CD4-positive, alpha-beta T cell treated with Interferon alpha-2 for 1 hour (primary cell): ENCODE measurements around the gene CFL2.
"Not testable (repeated sequence)": the region's sequence is repeated elsewhere in the genome, so short reads cannot be mapped to it uniquely, and the experiment has no call there.

ENCODE experiments used
- DNase-seq, 2 donors: peaks; one replicate each; pipeline ENCODE4 v3.0.0-alpha.2; 2020 to 2022

CFL2 gene

GRCh38 chr14:34714320-34715126 lies at the start of gene CFL2:
TSS of gene CFL2 (minus strand) at chr14:34714593. CDS start at chr14:34714540, 53 bp downstream.
- peak; percentile 81 to 91 for DNase-seq

- no peak for DNase-seq
Measured at GRCh38 chr14:34755215-34755614, 40.8 kb upstream of the CFL2 start.

- DNase-seq: no peak
Measured at GRCh38 chr14:34754687-34755086, 40.3 kb upstream of the CFL2 start.

GRCh38 chr14:34750670-34751069 lies 36.3 kb upstream of the CFL2 start:
- DNase-seq: no peak

- no peak for DNase-seq
Measured at GRCh38 chr14:34750233-34750632, 35.8 kb upstream of the CFL2 start.

GRCh38 chr14:34749408-34749807 lies 35.0 kb upstream of the CFL2 start:
- DNase-seq: no peak

- DNase-seq: peak in 1 of 2 donors; percentile 4
Measured at GRCh38 chr14:34742270-34743115, 28.1 kb upstream of the CFL2 start.

GRCh38 chr14:34741840-34742239 lies 27.4 kb upstream of the CFL2 start:
- peak in 1 of 2 donors; percentile 61 for DNase-seq

GRCh38 chr14:34740139-34740538 lies 25.7 kb upstream of the CFL2 start:
- not testable (repeated sequence) for DNase-seq

GRCh38 chr14:34737079-34737478 lies 22.7 kb upstream of the CFL2 start:
- DNase-seq: not testable (repeated sequence)

GRCh38 chr14:34733245-34733644 lies 18.9 kb upstream of the CFL2 start:
- no peak for DNase-seq

- DNase-seq: no peak
Measured at GRCh38 chr14:34732802-34733201, 18.4 kb upstream of the CFL2 start.

- no peak for DNase-seq
Measured at GRCh38 chr14:34723867-34724266, 9.5 kb upstream of the CFL2 start.

GRCh38 chr14:34722723-34723545 lies 8.5 kb upstream of the CFL2 start:
- DNase-seq: peak; percentile 26 to 61

- DNase-seq: no peak
Measured at GRCh38 chr14:34721129-34721528, 6.7 kb upstream of the CFL2 start.

- DNase-seq: no peak
Measured at GRCh38 chr14:34718750-34719304, 4.4 kb upstream of the CFL2 start.

- no peak for DNase-seq
Measured at GRCh38 chr14:34715127-34715863, 902 bp upstream of the CFL2 start.

- peak in 1 of 2 donors; percentile 45 for DNase-seq
Measured at GRCh38 chr14:34713681-34714319, 593 bp downstream of the CFL2 start.

- no peak for DNase-seq
Measured at GRCh38 chr14:34713122-34713680, 1.2 kb downstream of the CFL2 start.

- no peak for DNase-seq
Measured at GRCh38 chr14:34711796-34712712, 2.3 kb downstream of the CFL2 start.
